DOHH2 (cell line): Measurements from ENCODE around the gene S100P.

Experiments used
- H3F3A ChIP-seq: fragments of 200-600 bp; sonication (generic), shearing (Covaris generic); 2 replicates; pipeline ENCODE4 v1.6.0; 2016; ENCODE audit warnings: antibody characterized with exemption, mild to moderate bottlenecking; ENCODE audit not compliant: control insufficient read depth, insufficient read depth
- H3K27ac ChIP-seq: fragments of 200-600 bp; sonication (generic); 2 replicates; pipeline ENCODE4 v1.5.1; 2014; ENCODE audit warnings: low read depth, mild to moderate bottlenecking, low read length, moderate library complexity
- H3K27me3 ChIP-seq: fragments of 200-600 bp; sonication (generic); 2 replicates; pipeline ENCODE4 v1.6.1; 2014; ENCODE audit warnings: mild to moderate bottlenecking, low read length, mixed read lengths; ENCODE audit not compliant: control insufficient read depth
- H3K36me3 ChIP-seq: fragments of 200-600 bp; sonication (generic); 2 replicates; pipeline ENCODE4 v1.6.1; 2014; ENCODE audit warnings: mild to moderate bottlenecking, low read length, moderate library complexity, mixed read lengths; ENCODE audit not compliant: control insufficient read depth
- H3K4me1 ChIP-seq: fragments of 200-600 bp; sonication (generic); 2 replicates; pipeline ENCODE4 v1.6.1; 2014; ENCODE audit warnings: mild to moderate bottlenecking, low read length, mixed read lengths; ENCODE audit not compliant: control insufficient read depth
- H3K4me2 ChIP-seq: fragments of 200-600 bp; sonication (generic); 2 replicates; pipeline ENCODE4 v1.6.0; 2014; ENCODE audit warnings: mild to moderate bottlenecking, low read length, moderate library complexity
- H3K4me3 ChIP-seq: fragments of 200-600 bp; sonication (generic); 2 replicates; pipeline ENCODE4 v1.5.1; 2014; ENCODE audit warnings: mild to moderate bottlenecking, low read length, mixed read lengths
- H3K79me2 ChIP-seq: fragments of 200-600 bp; sonication (generic); 2 replicates; pipeline ENCODE4 v1.6.1; 2014; ENCODE audit warnings: mild to moderate bottlenecking, low read length, mixed read lengths; ENCODE audit not compliant: control insufficient read depth
- H3K9me2 ChIP-seq: fragments of 200-600 bp; sonication (generic); replicated peaks from 2 replicates; pipeline ENCODE4 v1.6.1; 2014; ENCODE audit warnings: mild to moderate bottlenecking, low read length, mixed read lengths; ENCODE audit not compliant: control insufficient read depth
- H3K9me3 ChIP-seq: fragments of 200-600 bp; sonication (generic); 2 replicates; pipeline ENCODE4 v1.6.1; 2014; ENCODE audit warnings: antibody characterized with exemption, low read length, mixed read lengths; ENCODE audit not compliant: control insufficient read depth, insufficient read depth
- H4K20me1 ChIP-seq: fragments of 200-600 bp; sonication (generic); 2 replicates; pipeline ENCODE4 v1.6.0; 2014; ENCODE audit warnings: low read depth, mild to moderate bottlenecking, antibody characterized with exemption, low read length, moderate library complexity; ENCODE audit not compliant: control insufficient read depth, insufficient read depth
- CTCF ChIP-seq: fragments of 200-600 bp; sonication (generic); IDR thresholded peaks from one replicate; pipeline ENCODE4 v1.5.1; 2014; ENCODE audit warnings: antibody characterized with exemption, mild to moderate bottlenecking, low read depth, low read length; ENCODE audit not compliant: poor library complexity, severe bottlenecking
- EZH2phosphoT487 ChIP-seq: fragments of 200-600 bp; sonication (generic); IDR thresholded peaks from 2 replicates; pipeline ENCODE4 v1.6.1; 2017; ENCODE audit warnings: borderline replicate concordance, mild to moderate bottlenecking, antibody characterized with exemption, low read length, moderate library complexity, mixed read lengths

S100P gene

GRCh38 chr4:6684656-6685055 lies 9.0 kb upstream of the S100P start:
- Histone ChIP-seq H3K4me3 (no peak overlapping the region), H3K27me3 (no peaks in the 10 kb centered on the region), H3K4me2 (no peak overlapping the region), H3K9me2 (no peaks in the 10 kb centered on the region), H3K36me3 (no peaks in the 10 kb centered on the region), H3K79me2 (peaks cover 8% of the 10 kb centered on the region; the same call in 1 of the 2 replicates), H3F3A (peaks cover 7% of the 10 kb centered on the region; the same call in 1 of the 2 replicates), H4K20me1 (no peaks in the 10 kb centered on the region; the same call in 1 of the 2 replicates), H3K27ac (no peak overlapping the region), H3K4me1 (no peaks in the 10 kb centered on the region), H3K9me3 (no peaks in the 10 kb centered on the region)
- TF ChIP-seq EZH2phosphoT487, result no peak
- TF ChIP-seq CTCF, result no peak

- no peaks in the 10 kb centered on the region for H3K36me3 ChIP-seq
- no peak overlapping the region for H3K4me2 ChIP-seq
- H3K4me1 ChIP-seq, result no peaks in the 10 kb centered on the region
- no peaks in the 10 kb centered on the region for H4K20me1 ChIP-seq
- TF ChIP-seq CTCF (no peak), EZH2phosphoT487 (no peak)
- H3F3A ChIP-seq, result no peaks in the 10 kb centered on the region
- no peaks in the 10 kb centered on the region for H3K9me2 ChIP-seq
- H3K27ac ChIP-seq, result no peak overlapping the region
- H3K79me2 ChIP-seq, result peaks cover 2% of the 10 kb centered on the region; the same call in 1 of the 2 replicates
- no peak overlapping the region for H3K4me3 ChIP-seq
- H3K9me3 ChIP-seq, result no peaks in the 10 kb centered on the region
- H3K27me3 ChIP-seq, result no peaks in the 10 kb centered on the region
These were observed 7.4 kb upstream of the S100P start for GRCh38 chr4:6686104-6686787.

DNA sequence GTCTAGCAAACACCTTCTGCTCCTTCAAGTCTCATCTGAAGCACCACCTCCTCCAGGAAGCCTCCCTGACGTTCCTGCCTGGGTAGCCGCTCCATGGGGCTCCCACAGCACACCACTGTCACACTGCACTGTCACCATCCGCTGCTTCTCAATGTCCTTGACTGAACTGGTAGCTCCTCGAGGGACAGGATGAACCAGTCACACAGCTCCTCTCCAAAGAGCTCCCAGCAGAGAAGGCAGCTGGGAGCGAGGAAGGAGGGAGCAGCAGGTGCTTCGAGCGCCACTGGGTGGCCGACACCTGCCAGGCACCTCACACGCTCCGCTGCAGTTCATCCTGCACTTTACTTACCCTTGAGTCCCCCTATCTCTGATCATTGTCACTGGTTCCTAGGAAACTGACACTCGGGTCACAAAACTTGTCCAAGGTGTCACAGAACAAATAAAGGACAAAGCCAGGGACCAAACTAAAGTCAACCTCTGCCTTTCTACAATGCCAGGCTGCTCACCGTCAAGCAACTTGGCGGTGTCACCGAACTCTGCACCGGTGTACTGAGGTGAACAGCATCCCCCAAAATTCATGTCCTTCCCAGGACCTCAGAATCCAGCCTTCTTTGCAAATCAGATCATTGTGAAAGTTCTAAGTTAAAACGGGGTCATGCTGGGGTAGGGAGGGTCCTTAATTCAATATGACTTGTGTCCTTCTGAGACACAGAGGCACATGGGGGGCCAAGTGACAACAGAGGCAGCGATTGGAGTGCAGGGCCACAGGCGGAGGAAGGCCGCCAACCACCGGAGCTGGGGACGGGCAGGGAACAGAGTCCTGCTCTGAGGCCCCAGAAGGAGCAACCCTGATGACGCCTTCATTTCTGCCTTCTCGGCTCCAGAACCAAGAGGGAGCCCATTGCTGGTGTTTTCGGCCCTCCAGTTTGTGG lies 5.5 kb upstream of the S100P start:
- TF ChIP-seq EZH2phosphoT487 (no peak), CTCF (no peak)
- no peaks in the 10 kb centered on the region for H4K20me1 ChIP-seq
- no peaks in the 10 kb centered on the region for H3K27me3 ChIP-seq
- no peak overlapping the region for H3K4me3 ChIP-seq
- no peaks in the 10 kb centered on the region for H3K9me3 ChIP-seq
- H3F3A ChIP-seq, result no peaks in the 10 kb centered on the region
- H3K4me2 ChIP-seq, result no peak overlapping the region
- no peak overlapping the region for H3K27ac ChIP-seq
- no peaks in the 10 kb centered on the region for H3K36me3 ChIP-seq
- H3K79me2 ChIP-seq, result no peaks in the 10 kb centered on the region
- H3K9me2 ChIP-seq, result no peaks in the 10 kb centered on the region
- H3K4me1 ChIP-seq, result no peaks in the 10 kb centered on the region
